GM13977 (cell line): ENCODE measurements around the gene EML3.

Experiments
- DNase-seq: peaks from one replicate; pipeline ENCODE4 v3.0.0; 2012; ENCODE audit warnings: low spot score
- CTCF ChIP-seq: IDR thresholded peaks from 2 replicates; pipeline ENCODE4 v1.5.1; 2012; ENCODE audit warnings: mild to moderate bottlenecking, control low read depth; ENCODE audit not compliant: insufficient read depth; ENCODE audit errors: extremely low read depth, missing control alignments
- in situ Hi-C: fragments of 300-500 bp; cut with MboI; formaldehyde crosslinking; loops from one replicate; pipeline ENCODE4 v1.12.0; 2022; ENCODE audit warnings: low sequenced_read_pairs, low pct_unique_long_range_greater_than_20kb, mixed read lengths, inconsistent platforms; ENCODE audit not compliant: unreplicated experiment

The EML3 gene

GRCh38 chr11:62615521-62615920, 2.9 kb upstream of the EML3 start:
- in situ Hi-C loops, result no loop called here
- DNase-seq, result no peak

GRCh38 chr11:62614275-62614674, 1.7 kb upstream of the EML3 start:
- no peak for TF ChIP-seq CTCF
- in situ Hi-C loops, result no loop called here
- DNase-seq, result no peak

More at GRCh38 chr11:62615521-62615920, 2.9 kb upstream of the EML3 start:
- no peak for TF ChIP-seq CTCF

- DNase-seq, result no peak
- TF ChIP-seq CTCF, result no peak
- in situ Hi-C loops, result no loop called here
Measured at GRCh38 chr11:62613291-62613778, 760 bp upstream of the EML3 start.

GRCh38 chr11:62611705-62612365, 740 bp downstream of the EML3 start:
- in situ Hi-C loops, result no loop called here
- no peak for TF ChIP-seq CTCF
- peak; percentile 78 for DNase-seq

GRCh38 chr11:62610814-62611704, 1.5 kb downstream of the EML3 start:
- in situ Hi-C loops, result no loop called here
- no peak for DNase-seq
- no peak for TF ChIP-seq CTCF

- no peak for TF ChIP-seq CTCF
- no peak for DNase-seq
- in situ Hi-C loops, result no loop called here
Measured at GRCh38 chr11:62610403-62610802, 2.2 kb downstream of the EML3 start.
